ENCODE results near the gene CFAP100. TPM values are rescaled to one million over a fixed set of nuclear protein-coding genes. Genes with fewer than 3 reads are reported as not detected.

CFAP100 gene
- total RNA-seq, 1 experiment from 2014 or later = not detected

- Histone ChIP-seq H3K36me3 (ENCODE audit: control insufficient read depth, insufficient read depth, low read length) (no peaks in the 10 kb centered on the region; the same call in none of the 2 replicates), H3K4me1 (no peaks in the 10 kb centered on the region), H3K27me3 (replicated peaks; ENCODE audit: control insufficient read depth, insufficient read depth, low read length) (no peaks in the 10 kb centered on the region), H3K9me3 (no peaks in the 10 kb centered on the region), H3K4me3 (ENCODE audit: low read depth, low read length) (no peak overlapping the region)
- BruUV-seq (replicated peaks) = no TSS peak
- no peak for TF ChIP-seq CTCF (IDR thresholded peaks at IDR 0.05; ENCODE audit: insufficient read depth in 1 of 2, low read depth in 1 of 2, low read length in 1 of 2, severe bottlenecking in 1 of 2, unreplicated experiment in 1 of 2)
- DNase-seq = no peak
- no peak overlapping the region for H3K4me3 Mint-ChIP-seq (ENCODE audit: unreplicated experiment)
- H3K4me1 Mint-ChIP-seq (ENCODE audit: low read depth, unreplicated experiment) = no peaks in the 10 kb centered on the region
- no peaks in the 10 kb centered on the region for H3K9me3 Mint-ChIP-seq (ENCODE audit: unreplicated experiment)
- no peak overlapping the region for H3K27ac Mint-ChIP-seq (ENCODE audit: unreplicated experiment)
- no peaks in the 10 kb centered on the region for H3K27me3 Mint-ChIP-seq (ENCODE audit: insufficient read depth, unreplicated experiment)
- ChIA-PET POLR2A (no interaction called here), CTCF (no interaction called here)
- peaks cover 45% of the 10 kb centered on the region for H3K36me3 Mint-ChIP-seq (ENCODE audit: insufficient read depth, unreplicated experiment)
- intact Hi-C loops (cut with micrococcal nuclease; ENCODE audit: unreplicated experiment) = no loop called here
Observed at GRCh38 chr3:126452213-126452612, 57.5 kb downstream of the CFAP100 start.

GRCh38 chr3:126454025-126454424 is 59.3 kb downstream of the CFAP100 start:
- H3K9me3 ChIP-seq = no peaks in the 10 kb centered on the region
- TF ChIP-seq CTCF (IDR thresholded peaks at IDR 0.05; ENCODE audit: insufficient read depth in 1 of 2, low read depth in 1 of 2, low read length in 1 of 2, severe bottlenecking in 1 of 2, unreplicated experiment in 1 of 2) = no peak
- ChIA-PET CTCF (no interaction called here), POLR2A (no interaction called here)
- H3K9me3 Mint-ChIP-seq (ENCODE audit: unreplicated experiment) = no peaks in the 10 kb centered on the region
- BruUV-seq (replicated peaks) = no TSS peak
- no peaks in the 10 kb centered on the region for H3K27me3 ChIP-seq (replicated peaks; ENCODE audit: control insufficient read depth, insufficient read depth, low read length)
- no peaks in the 10 kb centered on the region for H3K4me1 ChIP-seq
- no peak overlapping the region for H3K4me3 ChIP-seq (ENCODE audit: low read depth, low read length)
- no peak overlapping the region for H3K4me3 Mint-ChIP-seq (ENCODE audit: unreplicated experiment)
- no peaks in the 10 kb centered on the region for H3K27me3 Mint-ChIP-seq (ENCODE audit: insufficient read depth, unreplicated experiment)
- peaks cover 63% of the 10 kb centered on the region for H3K36me3 Mint-ChIP-seq (ENCODE audit: insufficient read depth, unreplicated experiment)
- H3K36me3 ChIP-seq (ENCODE audit: control insufficient read depth, insufficient read depth, low read length) = no peaks in the 10 kb centered on the region; the same call in none of the 2 replicates
- intact Hi-C loops (cut with micrococcal nuclease; ENCODE audit: unreplicated experiment) = no loop called here
- DNase-seq = no peak
- H3K27ac Mint-ChIP-seq (ENCODE audit: unreplicated experiment) = no peak overlapping the region
- H3K4me1 Mint-ChIP-seq (ENCODE audit: low read depth, unreplicated experiment) = no peaks in the 10 kb centered on the region

- H3K36me3 ChIP-seq (ENCODE audit: control insufficient read depth, insufficient read depth, low read length) = no peaks in the 10 kb centered on the region; the same call in none of the 2 replicates
- H3K36me3 Mint-ChIP-seq (ENCODE audit: insufficient read depth, unreplicated experiment) = peaks cover 69% of the 10 kb centered on the region
- DNase-seq = no peak
- H3K4me3 Mint-ChIP-seq (ENCODE audit: unreplicated experiment) = no peak overlapping the region
- BruUV-seq (replicated peaks) = TSS peak; percentile 7
- intact Hi-C loops (cut with micrococcal nuclease; ENCODE audit: unreplicated experiment) = no loop called here
- no peaks in the 10 kb centered on the region for H3K9me3 Mint-ChIP-seq (ENCODE audit: unreplicated experiment)
- no peaks in the 10 kb centered on the region for H3K9me3 ChIP-seq
- no peaks in the 10 kb centered on the region for H3K27me3 Mint-ChIP-seq (ENCODE audit: insufficient read depth, unreplicated experiment)
- no peak overlapping the region for H3K27ac Mint-ChIP-seq (ENCODE audit: unreplicated experiment)
- no peaks in the 10 kb centered on the region for H3K4me1 ChIP-seq
- H3K4me1 Mint-ChIP-seq (ENCODE audit: low read depth, unreplicated experiment) = no peaks in the 10 kb centered on the region
- ChIA-PET CTCF (no interaction called here), POLR2A (no interaction called here)
- no peaks in the 10 kb centered on the region for H3K27me3 ChIP-seq (replicated peaks; ENCODE audit: control insufficient read depth, insufficient read depth, low read length)
- TF ChIP-seq CTCF (IDR thresholded peaks at IDR 0.05; ENCODE audit: insufficient read depth in 1 of 2, low read depth in 1 of 2, low read length in 1 of 2, severe bottlenecking in 1 of 2, unreplicated experiment in 1 of 2) = no peak
- H3K4me3 ChIP-seq (ENCODE audit: low read depth, low read length) = no peak overlapping the region
Observed at GRCh38 chr3:126454437-126455198, 59.9 kb downstream of the CFAP100 start.

Measured in Caco-2 (cell line).